WI38 (cell line): ENCODE measurements around the gene PITHD1.
A peak's percentile ranks its signal among the peaks of the same experiment; 100 is the strongest.
"Not testable (repeated sequence)": the region's sequence is repeated elsewhere in the genome, so short reads cannot be mapped to it uniquely, and the experiment has no call there.

Source experiments
- H3K4me3 ChIP-seq: 2 replicates; pipeline ENCODE4 v1.5.1; 2011; ENCODE audit warnings: low read depth, mild to moderate bottlenecking, control low read depth, low read length
- TF ChIP-seq, protein P1 (sequence below): IDR thresholded peaks from 2 replicates; pipeline ENCODE4 v1.5.1; 2012; ENCODE audit warnings: low read depth, mild to moderate bottlenecking, control low read depth, low read length

The PITHD1 gene

DNA sequence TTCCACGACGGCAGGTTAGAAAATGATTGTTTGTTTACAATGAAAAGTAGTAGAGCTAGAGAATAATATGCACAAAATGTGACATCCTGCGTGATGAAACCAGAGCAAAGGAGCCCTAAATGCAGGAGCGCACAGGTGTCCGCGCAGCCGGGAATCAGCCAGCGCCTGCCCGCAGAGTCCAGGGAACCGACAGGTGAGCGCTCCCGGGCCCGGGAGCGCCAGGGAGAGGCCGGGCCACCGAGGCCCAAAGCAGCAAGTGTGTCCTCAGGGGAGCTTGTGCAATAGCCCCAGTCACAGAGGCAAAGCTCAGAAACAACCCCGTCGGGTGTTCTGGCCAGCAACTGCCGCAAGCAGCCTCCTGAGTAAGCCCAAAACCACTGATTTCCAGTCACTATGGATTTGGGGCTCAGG, 23.1 kb downstream of the PITHD1 start:
- TF ChIP-seq, protein P1, sequence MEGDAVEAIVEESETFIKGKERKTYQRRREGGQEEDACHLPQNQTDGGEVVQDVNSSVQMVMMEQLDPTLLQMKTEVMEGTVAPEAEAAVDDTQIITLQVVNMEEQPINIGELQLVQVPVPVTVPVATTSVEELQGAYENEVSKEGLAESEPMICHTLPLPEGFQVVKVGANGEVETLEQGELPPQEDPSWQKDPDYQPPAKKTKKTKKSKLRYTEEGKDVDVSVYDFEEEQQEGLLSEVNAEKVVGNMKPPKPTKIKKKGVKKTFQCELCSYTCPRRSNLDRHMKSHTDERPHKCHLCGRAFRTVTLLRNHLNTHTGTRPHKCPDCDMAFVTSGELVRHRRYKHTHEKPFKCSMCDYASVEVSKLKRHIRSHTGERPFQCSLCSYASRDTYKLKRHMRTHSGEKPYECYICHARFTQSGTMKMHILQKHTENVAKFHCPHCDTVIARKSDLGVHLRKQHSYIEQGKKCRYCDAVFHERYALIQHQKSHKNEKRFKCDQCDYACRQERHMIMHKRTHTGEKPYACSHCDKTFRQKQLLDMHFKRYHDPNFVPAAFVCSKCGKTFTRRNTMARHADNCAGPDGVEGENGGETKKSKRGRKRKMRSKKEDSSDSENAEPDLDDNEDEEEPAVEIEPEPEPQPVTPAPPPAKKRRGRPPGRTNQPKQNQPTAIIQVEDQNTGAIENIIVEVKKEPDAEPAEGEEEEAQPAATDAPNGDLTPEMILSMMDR, result no peak
- H3K4me3 ChIP-seq, result peak overlapping the region; percentile 79

DNA sequence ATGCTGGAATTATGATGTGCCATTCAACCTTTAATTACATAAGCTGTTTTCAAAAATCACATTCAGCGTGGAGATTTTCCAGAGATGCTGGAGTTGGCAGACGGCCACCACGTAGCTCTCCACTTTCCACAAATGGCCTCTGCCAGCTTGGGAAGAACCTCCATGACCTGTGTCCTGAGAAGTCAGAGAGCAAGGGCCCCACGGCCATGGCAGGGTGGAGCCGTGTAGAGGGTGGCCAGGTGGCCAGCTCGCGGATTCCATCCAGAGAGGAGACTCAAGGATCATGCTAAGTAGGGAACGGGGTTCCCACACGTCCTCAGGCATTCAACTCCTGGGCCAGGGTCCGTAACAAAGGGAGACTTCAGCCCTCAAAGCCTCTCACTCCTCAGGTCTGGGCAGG, 23.7 kb downstream of the PITHD1 start:
- TF ChIP-seq, protein P1, result no peak
- no peak overlapping the region for H3K4me3 ChIP-seq

DNA sequence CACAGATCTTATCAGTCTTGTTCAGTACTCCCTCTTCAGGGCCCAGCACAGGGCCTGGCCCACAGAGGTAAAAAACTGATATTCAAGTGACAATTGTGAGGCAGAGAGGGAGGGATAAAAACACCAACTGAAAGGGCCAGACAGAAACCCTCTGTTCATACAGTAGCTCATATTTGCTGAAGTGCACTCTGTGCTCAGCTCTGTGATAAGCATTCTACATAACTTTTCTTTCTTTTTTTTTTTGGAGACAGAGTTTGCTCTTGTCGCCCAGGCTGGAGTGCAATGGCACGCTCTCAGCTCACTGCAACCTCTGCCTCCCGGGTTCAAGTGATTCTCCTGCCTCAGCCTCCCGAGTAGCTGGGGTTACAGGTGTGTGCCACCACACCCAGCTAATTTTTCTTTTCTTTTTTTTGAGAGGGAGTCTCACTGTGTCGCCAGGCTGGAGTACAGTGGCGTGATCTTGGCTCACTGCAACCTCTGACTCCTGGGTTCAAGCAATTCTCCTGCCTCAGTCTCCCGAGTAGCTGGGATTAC, 24.7 kb downstream of the PITHD1 start:
- not testable (repeated sequence) for H3K4me3 ChIP-seq

DNA sequence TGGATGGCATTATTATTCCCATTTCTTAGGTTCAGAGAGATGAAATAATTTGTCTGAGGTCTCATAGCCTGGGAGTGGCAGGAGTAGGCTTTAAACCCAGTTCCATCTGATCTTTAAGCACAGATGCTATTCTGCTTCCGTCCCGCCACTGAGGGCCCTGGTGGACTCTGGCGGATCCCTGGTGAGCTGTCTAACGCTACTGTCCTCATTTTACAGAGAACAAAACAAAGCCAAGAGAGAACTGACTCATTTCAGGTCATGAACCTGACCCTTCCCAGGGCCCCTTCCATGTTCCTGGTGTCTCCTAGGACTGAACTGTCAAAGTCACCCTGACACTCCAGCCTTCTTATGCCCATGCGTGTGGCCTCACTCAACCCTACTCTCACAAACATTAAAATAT, 25.5 kb downstream of the PITHD1 start:
- TF ChIP-seq, protein P1, result no peak
- no peak overlapping the region for H3K4me3 ChIP-seq

DNA sequence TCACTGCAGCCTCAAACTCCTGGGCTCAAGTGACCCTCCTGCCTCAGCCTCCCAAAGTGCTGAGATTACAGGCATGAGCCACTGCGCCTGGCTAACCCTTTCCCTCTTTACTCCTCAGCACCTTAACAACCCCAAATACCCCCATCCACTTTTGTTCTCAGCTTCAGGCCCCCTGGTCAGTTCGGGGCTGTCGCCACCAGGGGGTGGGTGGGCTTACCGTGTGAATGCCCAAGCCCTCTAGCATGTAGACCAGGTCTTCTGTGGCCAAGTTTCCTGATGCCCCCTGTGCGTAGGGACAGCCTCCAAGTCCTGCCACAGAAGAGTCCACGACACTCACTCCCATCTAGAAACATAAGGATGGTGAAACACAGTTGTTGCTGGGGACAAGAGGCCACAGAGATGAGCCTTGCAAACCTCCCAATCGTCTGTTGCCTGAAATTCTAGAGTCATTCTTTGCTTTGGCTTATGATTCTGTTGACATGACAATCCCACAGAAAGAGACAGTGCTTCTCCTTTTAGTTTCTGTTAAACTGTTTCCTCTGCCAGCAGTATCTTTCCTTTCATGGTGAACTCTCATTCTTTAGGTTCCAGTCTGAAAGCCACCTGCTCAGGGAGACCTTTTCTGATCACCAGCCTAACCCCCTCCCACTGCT, 26.1 kb downstream of the PITHD1 start:
- TF ChIP-seq, protein P1, result no peak
- H3K4me3 ChIP-seq, result no peak overlapping the region

DNA sequence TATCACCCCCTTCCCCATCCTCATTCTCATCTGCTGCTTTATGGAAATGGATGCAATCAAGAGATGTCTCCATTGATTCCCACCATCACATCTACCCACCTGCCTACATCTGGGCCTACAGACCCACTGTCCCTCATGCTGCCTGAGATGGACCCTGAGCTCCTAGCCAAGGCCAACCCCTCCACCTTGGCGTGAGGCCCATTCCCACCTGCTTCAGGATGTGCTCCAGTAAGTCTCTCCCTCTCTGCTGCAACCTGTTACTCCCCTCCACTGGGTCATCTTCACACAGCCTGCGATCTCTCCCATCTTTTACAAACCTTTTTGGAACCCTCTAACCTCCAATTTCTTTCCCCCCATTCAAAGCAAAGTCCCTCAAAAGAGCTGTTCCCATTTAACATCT, 26.8 kb downstream of the PITHD1 start:
- TF ChIP-seq, protein P1, result no peak
- H3K4me3 ChIP-seq, result no peak overlapping the region

DNA sequence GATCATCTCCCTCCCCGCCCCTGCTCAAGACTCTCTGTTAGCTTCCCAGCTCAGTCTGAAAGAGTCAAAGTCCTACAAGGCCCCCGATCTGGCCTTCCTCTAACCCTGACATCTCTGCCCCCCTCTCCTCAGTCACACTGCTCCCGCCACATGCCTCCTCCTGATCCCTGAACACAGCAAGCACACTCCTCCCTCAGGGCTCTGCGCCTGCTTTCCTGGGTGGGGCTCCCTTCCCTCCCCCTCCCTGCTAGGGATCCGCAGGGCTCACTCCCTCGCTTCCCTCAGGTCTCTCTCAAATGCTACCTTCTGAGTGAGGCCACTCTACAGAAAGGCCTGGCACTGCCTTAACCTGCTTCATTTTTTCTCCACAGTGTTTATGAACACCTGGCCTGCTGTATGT, 28.1 kb downstream of the PITHD1 start:
- H3K4me3 ChIP-seq, result no peak overlapping the region
- TF ChIP-seq, protein P1, result no peak

DNA sequence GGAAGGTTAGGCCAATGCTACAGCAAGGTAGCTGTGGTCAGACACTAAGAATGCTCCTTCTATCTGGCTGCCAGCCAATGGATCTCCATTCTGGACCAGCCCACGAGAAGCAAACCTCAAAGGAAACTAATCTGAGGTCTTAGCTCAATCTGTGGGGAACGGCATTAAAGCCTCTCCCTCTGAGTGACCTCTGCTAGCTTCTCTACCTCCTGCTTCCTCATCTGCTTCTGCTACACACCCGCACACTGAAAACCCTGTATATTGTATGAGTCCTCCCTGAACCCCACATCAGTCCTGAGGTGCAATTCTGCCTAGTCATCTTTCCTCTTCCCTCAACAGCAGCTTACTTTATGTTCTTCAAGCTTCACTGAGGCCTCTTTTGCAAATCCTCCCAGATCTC, 29.2 kb downstream of the PITHD1 start:
- no peak overlapping the region for H3K4me3 ChIP-seq
- TF ChIP-seq, protein P1, result no peak
